C1 segment of cervical spinal cord (tissue), 14 donors: ENCODE results near the gene MMP24.
"Not testable (repeated sequence)": the region's sequence is repeated elsewhere in the genome, so short reads cannot be mapped to it uniquely, and the experiment has no call there.

ENCODE experiments used
- DNase-seq, 14 donors: peaks; one replicate each; lab custom pipeline; 2025; lab: John Stamatoyannopoulos, UW

MMP24 gene

DNA sequence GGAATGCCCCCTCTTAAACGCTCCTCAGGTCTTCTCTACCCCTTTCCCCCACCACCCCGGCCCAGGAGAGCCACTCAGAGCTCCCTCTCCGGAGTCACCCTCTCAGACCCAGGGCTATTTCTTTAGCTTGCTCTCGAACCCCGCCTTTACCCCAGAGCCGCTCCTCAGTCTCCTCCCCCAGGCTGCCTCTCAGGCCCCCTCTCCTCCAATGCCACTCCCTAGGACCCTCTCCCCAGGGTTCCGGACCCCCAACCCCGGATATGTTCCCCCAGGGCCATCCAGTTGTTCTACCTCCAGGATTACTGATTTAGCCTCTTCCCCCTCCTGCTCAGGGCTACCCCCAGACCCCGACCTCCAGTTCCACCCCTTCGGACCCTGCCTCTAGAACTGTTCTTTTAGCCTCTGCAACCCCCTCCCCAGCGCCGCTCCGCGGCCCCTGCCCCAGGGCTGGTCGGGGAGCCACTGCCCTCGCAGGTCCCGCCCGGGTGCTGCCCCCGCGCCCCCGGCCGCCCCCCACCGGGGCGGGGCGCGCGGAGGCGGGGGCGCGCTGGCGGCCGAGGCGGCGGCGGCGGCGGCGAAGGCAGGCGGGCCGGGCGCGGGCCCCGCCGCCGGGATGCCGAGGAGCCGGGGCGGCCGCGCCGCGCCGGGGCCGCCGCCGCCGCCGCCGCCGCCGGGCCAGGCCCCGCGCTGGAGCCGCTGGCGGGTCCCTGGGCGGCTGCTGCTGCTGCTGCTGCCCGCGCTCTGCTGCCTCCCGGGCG is at the start of gene MMP24:
Gene MMP24, plus strand, starts transcription at position 565 of the 758 bp plus-strand sequence. Its CDS starts 49 bp downstream, at position 614.
- no peak for DNase-seq

DNA sequence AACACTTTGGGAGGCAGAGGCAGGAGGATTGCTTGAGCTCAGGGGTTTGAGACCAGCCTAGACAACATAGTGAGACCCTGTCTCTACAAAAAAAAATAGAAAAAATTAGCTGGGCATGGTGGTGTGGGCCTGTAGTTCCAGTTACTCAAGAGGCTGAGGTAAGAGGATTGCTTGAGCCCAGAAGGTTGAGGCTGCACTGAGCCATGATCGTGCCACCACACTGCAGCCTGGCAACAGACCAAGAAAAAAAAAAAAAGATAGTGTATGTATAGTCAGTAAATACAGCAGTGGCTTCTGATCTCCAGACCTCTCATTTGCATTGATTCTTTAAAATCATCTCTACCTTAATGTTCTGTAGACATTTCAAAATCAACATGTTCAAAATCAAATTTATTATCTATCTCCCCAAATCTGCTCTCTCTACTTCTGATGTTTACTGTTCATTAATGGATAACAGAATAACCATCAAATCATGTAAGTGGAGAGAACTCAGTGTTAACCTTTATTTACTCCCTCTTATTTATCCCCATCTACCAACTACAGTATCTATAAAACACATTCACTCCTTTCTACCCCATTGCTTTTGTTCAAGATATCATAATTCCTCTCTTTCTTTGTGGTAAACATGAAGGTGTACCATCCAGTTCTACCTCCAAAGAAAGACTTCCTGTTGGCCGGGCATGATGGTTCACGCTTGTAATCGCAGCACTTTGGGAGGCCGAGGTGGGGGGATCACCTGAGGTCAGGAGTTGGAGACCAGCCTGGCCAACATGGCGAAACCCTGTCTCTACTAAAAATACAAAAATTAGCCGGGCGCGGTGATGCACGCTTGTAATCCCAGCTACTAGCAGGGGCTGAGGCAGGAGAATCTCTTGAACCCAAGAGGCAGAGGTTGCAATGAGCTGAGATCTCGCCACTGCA is 46.9 kb upstream of the MMP24 start:
- no peak for DNase-seq

DNA sequence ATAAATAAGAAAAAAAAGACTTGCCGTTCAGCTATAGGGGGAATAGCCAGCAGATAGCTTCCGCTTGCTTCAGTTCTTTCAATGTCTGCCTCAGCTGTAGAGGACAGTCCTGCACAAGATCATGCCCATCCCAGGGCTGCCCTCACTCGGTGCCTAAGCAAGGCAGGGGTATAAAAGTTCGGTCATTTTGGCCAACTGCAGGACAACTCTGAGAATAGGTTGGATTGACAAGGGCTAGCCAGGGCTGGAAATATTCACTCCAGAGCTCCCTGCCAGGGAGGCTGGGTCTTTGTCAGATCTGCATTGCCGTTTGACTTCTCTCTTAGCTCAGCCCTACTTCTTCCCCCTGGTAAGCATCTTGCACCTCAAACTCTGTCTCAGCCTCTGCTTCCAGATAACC is 46.2 kb upstream of the MMP24 start:
- no peak for DNase-seq

DNA sequence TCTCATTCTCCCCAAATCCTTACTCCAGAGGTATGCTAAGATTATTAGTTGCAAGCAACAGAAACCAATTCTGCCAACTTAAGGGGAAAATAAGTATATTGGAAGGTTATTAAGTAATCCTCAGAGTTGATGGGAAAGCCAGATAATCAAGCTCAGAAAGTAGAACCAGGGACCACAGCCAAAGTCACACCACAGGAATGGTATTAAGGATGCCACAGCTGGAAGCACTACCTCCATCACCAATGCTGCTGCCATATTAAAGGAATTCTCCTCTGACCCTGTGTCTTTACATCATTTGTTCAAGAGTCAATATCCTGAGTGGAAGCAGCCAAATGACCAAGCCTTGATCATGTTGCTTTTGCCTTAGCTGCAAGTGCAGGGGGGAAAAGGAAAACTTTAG is 44.8 kb upstream of the MMP24 start:
- no peak for DNase-seq

DNA sequence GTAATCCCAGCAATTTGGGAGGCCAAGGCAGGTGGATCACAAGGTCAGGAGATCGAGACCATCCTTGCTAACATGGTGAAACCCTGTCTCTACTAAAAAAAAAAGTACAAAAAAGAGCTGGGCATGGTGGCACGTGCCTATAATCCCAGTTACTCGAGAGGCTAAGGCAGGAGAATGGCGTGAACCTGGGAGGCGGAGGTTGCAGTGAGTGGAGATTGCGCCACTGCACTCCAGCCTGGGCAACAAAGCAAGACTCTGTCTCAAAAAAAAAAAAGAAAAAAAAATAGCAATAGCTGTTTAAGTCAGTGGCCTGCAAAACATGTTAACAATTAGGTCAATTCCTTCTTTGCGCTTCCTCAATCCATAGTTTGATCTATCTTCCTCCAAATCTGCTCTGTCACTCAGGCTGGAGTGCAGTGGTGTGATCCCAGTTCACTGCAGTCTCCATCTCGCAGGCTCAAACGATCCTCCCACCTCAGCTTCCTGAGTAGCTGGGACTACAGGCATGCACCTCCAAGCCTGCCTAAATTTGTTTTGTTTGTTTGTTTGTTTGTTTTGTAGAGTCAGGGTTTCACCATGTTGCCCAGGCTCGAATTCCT is 39.7 kb upstream of the MMP24 start:
- DNase-seq: not testable (repeated sequence)

DNA sequence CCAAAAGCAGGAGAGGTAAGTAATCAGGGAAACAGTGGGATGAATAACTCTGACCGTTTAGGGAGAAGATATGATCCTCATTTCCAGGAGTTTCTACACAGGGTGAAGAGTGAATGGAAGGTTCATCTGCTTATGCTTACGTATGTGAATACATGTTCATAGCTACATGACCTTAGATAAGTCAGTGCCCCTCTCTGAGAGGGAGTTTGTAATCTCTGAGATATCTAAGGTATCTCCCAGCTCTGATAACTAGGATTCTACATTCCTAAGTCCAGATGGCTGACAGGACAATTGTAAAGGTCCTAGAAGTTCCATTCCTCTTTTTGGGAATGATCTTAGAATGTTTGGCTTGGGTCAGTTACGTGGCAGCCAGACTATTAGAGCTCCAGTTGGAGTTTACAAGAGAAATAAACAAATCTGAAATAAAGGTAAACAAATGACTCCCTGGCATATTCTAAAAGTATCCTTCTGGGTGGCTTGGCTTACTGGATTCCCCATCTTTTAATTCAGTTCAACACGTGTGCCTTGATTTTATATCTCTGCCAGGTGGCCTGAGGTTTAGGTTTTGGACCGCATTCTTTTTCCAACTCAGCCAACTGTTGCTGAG is 38.8 kb upstream of the MMP24 start:
- no peak for DNase-seq

DNA sequence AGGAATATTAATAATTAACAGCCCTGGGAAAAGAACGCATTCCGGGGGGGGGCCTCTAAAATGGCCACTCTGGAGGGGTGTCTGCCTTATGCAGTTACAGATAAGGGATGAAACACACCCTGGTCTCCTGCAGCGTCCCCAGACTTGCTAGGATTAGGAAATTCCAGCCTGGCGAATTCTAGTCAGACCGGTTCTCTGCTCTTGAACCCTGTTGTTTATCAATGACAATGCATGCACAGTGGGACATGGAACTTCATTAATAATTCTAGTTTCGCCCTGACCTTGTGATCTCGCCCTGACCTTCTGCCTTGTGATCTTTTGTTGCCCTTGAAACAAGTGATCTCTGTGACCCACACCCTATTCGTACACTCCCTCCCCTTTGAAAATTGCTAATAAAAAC is 37.3 kb upstream of the MMP24 start:
- DNase-seq: not testable (repeated sequence)

DNA sequence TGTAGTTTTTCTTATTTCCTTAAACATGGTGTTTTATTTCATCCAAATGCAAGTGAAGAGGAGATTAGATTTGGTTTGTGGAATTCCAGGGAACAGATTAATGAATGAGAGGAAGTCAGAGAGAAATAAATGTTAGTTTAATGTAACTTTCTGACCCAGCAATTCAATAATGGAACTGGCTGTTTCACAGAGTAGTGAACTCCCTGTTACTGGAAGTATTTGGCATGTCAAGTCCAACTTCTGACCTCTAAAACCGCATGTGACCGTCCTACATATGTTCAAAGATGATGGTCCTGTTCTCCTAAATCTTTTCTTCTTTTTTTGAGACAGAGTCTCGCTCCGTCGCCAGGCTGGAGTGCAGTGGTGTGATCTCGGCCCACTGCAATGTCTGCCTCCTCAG is 35.9 kb upstream of the MMP24 start:
- no peak for DNase-seq

DNA sequence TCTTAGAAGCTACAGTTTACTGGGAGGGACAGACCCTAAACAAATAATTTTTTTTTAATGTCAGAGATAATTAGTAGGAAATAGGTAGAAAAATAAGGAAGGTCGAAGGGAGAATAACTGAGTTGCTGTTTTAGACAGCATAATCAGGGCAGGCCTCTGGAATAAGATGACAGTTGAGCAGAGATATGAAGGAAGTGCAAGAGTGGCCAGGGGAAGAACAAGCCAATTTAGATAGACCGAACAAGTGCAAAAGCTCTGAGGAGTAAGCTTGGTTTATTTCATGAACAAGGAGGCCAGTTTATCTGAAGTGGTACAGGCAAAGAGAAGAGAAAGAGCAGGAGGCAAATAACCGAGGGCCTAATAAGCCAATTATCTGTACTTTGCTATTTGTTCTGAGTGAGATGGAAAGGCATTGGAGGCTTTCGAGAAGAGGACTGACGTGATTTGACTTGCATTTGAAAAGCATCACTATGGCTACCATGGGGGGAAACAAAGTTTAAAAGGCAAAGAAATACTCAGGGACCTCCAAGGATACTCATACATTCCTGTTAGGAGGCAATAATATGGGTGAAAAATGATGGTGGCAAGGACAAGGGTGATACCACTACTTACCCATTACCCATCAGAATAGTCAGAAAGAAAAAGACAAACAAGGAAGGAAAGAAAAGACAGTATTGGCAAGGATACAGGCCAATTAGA is 34.9 kb upstream of the MMP24 start:
- DNase-seq: no peak

DNA sequence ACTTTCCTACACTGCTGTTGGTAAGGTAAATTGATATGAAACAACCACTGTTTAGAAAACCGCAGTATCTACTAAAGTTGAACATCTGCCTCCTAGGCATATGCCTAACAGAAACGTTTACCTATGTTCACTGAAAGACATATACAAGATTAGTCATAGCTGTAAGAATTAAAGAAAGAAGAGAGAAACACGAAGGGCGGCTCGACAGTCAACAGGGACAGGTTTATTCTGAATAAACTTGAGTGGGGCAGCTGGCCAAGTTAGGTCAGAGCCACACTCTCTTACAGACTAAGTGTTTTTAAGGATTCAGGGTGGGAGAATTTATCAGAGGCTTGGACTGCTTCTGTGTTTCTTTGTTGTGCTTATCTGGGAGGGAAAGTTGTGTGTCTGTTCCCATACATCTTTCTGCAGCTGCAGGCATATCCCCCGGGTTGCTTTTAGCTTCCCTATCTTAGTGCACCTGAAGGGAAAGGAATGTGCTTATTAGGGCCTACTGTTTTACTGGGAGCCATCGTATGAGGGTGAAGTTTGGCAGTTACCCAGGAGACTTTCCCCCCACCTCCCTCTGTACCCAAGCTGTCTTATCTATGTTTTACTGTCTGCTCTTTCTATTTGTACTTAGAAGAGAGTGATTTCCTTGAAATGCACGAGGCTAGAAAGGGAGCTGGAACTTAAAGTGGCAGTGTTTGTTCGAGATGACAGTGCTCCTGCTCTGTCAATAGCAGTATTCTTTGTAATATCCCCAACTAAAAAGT is 34.2 kb upstream of the MMP24 start:
- DNase-seq: no peak

DNA sequence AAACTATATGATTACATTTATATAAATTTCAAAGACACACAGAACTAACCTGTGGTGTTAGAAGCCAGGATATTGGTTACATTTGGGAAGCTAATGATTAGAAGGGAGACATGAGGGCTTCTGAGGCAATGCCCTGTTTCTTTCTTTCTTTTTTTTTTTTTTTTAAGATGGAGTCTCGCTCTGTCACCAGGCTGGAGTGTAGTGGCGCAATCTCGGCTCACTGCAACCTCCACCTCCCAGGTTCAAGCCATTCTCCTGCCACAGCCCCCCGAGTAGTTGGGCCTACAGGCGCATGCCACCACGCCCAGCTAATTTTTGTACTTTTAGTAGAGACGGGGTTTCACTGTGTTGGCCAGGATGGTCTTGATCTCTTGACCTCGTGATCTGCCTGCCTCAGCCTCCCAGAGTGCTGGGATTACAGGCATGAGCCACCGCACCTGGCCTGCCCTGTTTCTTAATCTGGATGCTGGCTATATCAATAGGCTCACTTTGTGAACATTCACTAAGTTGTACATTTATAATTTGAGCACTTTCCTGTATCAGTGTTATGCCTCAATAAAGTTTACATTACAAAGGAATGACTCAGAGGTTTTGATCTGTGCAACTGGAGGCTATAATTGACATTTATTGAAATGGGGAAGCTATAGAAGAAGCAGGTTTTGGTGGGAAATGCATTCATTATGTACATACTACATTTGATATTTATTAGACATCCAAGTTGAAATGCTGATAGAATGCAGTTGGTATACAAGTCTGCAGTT is 33.3 kb upstream of the MMP24 start:
- not testable (repeated sequence) for DNase-seq

DNA sequence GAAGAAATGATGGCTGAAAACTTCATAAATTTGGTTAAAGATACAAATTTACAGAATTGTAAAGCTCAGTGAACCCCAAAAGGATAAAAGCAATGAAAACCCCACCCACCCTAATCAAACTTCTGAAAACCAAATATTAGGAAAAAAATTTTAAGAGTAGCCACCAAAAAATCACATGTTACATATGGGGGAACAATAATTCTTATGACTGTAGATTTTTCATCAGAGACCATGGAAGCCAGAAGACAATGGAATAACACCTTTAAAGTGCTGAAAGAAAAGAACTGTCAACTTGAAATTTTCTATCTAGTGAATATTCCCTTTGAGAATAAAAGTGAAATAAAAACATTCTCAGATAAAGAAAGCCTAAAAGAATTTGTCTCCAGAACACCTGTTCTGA is 30.2 kb upstream of the MMP24 start:
- no peak for DNase-seq

DNA sequence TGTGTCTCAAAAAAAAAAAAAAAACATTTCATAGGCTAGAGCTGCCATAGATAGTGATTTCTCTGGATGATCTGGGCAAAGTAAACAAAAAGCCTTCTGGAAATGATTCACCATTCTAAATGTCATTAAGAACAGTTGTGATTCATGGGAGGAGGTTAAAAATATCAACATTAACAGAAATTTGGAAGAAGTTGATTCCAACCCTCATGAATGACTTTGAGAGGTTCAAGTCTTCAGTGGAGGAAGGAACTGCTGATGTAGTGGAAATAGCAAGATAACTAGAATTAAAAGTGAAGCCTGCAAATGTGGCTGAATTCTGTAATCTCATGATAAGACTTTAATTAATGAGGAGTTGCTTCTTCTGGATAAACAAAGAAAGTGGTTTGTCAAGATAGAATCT is 26.8 kb upstream of the MMP24 start:
- DNase-seq: no peak

DNA sequence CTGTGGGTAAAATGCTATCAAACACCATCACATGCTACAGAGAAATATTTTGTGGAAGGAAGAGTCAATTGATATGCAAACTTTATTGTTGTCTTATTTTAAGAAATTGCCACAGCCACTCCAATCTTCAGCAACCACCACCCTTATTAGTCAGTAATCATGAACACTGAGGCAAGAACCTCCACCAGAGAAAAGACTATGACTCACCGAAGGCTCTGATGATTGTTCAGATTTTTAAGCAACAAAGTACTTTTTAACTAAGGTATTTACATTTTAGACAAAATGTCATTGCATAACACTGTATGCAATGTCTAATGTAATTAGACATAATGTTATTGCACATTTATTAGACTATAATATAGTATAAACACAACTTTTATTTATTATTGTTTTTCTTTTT is 26.2 kb upstream of the MMP24 start:
- no peak for DNase-seq

DNA sequence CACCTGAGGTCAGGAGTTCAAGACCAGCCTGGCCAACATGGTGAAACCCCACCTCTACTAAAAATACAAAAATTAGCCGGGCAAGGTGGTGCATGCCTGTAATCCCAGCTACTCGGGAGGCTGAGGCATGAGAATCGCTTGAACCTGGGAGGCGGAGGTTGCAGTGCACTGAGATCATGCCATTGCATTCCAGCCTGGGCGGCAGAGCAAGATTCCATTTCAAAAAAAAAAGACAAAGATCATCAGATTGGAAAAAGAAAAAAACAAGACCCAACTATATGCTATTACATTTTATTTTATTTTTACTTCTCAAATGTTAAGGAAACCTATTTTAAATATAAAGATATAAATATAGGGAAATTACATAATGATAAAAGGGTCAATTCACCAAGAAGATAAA is 25.0 kb upstream of the MMP24 start:
- not testable (repeated sequence) for DNase-seq

DNA sequence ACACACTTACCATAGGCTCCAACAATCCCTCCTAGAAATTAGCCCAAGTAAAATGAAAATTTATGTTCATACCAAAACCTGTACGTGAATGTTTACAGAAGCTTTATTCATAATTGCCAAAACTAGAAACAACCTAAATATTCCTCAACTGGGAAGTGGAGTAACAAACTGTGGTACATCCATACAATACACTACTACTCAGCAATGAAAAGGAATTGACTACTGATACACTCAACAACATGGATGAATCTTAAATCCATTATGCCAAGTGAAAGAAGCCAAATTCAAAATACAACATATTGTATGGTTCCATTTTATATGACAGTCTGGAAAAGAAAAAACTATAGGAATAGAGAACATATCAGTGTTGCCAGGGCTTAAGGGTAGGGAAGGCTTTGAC is 19.7 kb upstream of the MMP24 start:
- no peak for DNase-seq

DNA sequence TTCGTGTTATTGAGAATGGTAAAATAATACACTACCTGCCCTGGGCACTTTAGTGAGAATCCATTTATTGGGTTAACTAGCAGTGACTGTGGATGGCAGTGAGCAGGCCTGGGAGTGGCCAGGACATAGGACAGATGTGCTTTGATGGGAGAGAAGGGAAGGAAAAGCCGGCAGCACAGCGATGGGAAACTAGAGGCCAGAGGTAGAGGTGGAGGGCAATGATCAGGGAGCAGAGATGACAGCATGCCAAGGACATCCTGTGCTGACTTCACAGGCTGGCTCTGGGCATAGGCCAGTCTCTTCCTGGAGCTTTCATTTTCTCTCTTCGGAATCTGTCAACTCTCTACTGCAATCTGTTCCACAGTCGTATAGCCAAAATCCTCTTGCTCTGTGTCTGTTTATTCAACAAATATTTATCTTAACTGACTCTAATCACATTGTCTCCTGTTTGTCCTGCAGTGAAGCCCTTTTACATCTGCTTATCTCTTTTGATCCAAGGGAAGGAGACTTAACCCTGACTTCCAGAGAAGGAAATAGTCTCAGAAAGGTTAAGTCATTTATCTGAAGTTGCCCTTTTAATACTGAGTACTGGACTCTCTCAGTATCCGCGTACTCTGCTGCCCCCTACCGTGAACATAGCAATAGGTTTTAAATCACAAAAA is 18.4 kb upstream of the MMP24 start:
- DNase-seq: peak in 12 of 14 donors; percentile 4 to 97 (median 36)

DNA sequence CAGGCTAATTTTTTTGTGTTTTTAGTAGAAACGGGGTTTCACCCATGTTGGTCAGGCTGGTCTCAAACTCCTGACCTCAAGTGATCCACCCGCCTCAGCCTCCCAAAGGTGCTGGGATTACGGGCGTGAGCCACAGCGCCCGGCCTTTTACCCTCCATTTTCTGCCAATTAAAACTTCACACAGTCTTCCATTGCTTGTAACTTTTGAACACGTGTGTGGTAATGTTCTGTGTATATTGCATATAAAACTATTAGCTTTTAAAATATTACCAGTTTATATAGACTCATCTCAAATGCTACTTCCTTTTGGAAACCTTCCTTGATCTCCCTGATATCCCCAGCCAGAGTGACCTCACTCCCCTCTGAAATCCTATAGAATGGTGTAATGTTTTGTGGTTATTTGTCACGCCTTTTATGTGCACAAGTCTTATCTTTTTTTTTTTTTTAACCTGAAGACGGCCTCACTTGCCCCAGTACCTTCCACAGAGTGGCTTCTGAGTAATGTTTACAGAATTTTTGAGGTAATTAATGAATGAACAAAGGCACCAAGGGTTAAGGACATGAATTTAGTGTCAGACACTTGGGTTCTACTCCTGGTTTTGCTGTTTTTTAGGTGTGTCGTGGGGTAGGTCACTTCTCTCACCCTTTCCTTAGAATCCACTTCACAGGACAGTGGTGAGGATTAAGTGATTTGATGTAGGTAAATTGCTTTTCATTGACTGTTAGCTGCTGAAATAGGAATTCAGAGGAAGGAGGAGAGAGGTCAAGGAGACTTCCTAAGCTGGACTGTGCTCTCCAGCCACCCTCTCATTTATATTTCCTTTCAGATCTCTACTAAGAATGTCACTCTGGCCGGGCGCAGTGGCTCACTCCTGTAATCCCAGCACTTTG is 11.2 kb upstream of the MMP24 start:
- DNase-seq: no peak
